Epithelial cell of umbilical artery (primary cell): Measurements from ENCODE around the gene PDIA2. TPM values are rescaled to one million over a fixed set of nuclear protein-coding genes. Genes with fewer than 3 reads are reported as not detected.

ENCODE experiments used
- total RNA-seq: library from RNA; depleted of rRNA; stranded (reverse); fragments of >200 nt; gene quantifications from 2 replicates; pipeline ENCODE4 v1.2.3, GENCODE V29; 2014

The PDIA2 gene, protein sequence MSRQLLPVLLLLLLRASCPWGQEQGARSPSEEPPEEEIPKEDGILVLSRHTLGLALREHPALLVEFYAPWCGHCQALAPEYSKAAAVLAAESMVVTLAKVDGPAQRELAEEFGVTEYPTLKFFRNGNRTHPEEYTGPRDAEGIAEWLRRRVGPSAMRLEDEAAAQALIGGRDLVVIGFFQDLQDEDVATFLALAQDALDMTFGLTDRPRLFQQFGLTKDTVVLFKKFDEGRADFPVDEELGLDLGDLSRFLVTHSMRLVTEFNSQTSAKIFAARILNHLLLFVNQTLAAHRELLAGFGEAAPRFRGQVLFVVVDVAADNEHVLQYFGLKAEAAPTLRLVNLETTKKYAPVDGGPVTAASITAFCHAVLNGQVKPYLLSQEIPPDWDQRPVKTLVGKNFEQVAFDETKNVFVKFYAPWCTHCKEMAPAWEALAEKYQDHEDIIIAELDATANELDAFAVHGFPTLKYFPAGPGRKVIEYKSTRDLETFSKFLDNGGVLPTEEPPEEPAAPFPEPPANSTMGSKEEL
- not detected in 2 replicates for total RNA-seq

DNA sequence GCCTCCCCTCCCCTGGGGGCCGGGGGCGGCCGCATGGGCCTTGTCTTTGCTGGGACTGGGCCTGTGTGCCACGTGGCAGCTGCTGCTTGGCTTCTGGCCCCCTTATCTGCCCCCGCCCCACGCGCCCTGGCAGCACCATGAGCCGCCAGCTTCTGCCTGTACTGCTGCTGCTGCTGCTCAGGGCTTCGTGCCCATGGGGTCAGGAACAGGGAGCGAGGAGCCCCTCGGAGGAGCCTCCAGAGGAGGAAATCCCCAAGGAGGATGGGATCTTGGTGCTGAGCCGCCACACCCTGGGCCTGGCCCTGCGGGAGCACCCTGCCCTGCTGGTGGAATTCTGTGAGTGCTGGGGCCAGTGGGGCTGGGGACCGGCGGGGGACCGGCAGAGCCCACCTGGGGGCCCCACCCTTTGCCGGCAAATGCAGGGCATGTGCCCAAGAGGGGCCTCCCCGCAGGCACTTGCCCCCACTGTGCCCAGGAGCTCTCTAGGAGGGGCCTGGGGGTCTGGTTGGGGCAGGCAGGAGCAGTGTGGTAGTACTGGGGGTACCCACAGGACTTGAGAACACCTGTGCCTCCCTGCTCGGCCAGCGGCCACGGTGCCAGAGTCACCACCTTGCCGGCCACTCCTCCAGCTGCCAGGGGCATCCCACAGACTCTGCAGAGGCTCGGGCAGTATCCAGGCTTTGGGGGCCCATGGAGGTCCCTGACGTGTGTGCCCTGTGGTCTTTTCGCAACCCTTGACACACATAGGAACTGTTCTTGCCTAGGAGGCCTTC lies at the start of gene PDIA2:
TSS of gene PDIA2 (plus strand) at position 132 of the 773 bp plus-strand sequence. CDS start at position 138, 6 bp downstream.

DNA sequence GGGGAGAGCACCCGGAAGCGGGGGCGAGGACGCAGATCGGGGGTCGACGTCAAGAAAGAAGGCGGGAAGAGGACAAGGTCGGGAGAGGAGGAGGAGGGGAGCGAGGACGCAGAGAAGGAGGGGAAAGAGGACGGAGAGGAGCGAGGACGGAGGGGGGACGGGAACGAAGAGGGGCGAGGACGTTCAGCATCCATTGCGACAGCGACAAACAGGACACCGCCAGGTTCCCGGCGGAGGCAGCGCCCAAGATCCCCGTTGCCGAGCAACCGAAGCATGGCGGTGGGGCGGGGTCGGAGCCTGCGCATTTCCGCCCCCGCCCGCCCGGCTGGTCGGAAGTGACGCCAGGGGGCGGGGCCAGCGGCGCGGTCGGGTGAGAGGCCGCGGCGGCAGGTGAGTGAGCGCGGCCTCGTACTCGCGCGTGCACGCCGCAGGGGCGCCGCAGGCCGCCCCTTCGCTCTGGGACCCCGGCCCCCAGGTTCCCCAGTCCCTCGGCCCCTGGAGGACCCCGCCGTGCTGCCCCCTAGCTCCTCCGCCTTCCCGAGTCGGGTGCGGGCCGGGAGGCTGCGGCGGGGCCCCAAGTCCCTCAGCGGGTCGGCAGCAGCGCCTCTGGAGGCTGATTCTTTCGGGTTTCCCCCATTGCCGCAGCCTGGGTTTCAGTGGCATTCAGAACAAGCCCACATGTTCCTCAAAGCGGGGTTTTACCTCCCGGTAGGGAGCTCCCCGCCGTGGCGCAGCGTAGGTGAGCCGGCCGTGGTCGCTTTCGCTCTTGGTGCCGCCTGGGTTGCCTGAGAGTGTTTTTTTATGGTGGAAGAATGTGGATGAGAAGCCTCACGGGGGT lies 48.3 kb upstream of the PDIA2 start, which contains the start of gene FAM234A:
TSS of gene FAM234A (plus strand) at position 354 of the 838 bp plus-strand sequence. CDS start 19,593 bp downstream, outside the sequence.

DNA sequence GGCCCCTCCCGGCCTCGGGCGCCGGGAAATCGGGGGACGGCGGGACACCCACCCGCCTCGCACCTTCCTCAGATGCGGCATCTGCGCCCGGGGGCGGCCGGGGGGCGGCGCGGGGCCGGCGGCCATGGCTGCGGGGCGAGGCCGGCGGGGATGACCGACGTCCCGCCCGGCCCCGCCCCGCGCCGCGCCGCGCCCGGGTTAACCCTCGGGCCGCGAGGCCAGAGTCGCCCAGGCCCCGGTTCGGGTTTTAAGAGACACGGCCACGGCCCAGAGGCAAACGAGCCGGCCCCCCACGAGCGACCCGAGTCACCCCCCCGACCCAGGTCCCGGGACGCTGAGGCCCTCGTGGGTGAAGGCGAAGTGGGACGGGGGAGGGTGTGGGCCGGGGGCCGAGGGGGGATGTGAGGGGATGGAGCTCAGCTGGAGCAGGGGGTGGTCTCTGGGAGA lies 7.2 kb upstream of the PDIA2 start, which contains the start of gene RGS11:
TSS of gene RGS11 (minus strand) at position 159 of the 447 bp plus-strand sequence. CDS start at position 126, 33 bp downstream.

DNA sequence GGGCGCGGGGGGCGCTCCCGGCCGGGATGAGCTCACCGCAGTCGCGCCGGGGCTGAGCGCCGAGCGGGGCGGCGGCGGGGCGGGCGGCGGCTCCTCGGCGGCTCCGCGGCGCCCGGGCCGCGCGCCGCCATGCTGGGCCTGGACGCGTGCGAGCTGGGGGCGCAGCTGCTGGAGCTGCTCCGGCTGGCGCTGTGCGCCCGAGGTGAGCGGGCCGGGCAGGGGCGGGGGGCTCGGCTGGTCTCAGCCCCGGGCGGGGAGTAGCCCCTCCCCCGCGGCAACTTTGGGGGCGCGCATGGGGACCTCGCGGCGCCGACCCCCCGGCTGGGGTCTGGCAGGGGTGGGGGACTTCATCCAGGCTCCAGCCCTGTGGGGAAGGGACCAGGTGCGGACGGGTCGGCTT lies 2.4 kb upstream of the PDIA2 start, which contains the start of gene ARHGDIG:
TSS of gene ARHGDIG (plus strand) at position 40 of the 400 bp plus-strand sequence. CDS start at position 130, 90 bp downstream.

Other genes starting within 250 kb of the PDIA2 start
- 8.2 and 10.4 TPM in 2 replicates for gene POLR3K, start 229.6 kb upstream of the PDIA2 start, total RNA-seq
- gene SNRNP25, start 229.3 kb upstream of the PDIA2 start, total RNA-seq: 37.0 and 46.4 TPM in 2 replicates
- 16.6 and 19.5 TPM in 2 replicates for gene RHBDF1, start 210.5 kb upstream of the PDIA2 start, total RNA-seq
- 133 and 217 TPM in 2 replicates for gene MPG, start 204.9 kb upstream of the PDIA2 start, total RNA-seq
- 5.6 and 5.8 TPM in 2 replicates for gene NPRL3, start 144.5 kb upstream of the PDIA2 start, total RNA-seq
- gene HBZ, start 130.5 kb upstream of the PDIA2 start, total RNA-seq: not detected in 2 replicates
- not detected in 2 replicates for gene HBM, start 117.2 kb upstream of the PDIA2 start, total RNA-seq
- gene HBA2, start 110.3 kb upstream of the PDIA2 start, total RNA-seq: not detected in 2 replicates
- not detected in 2 replicates for gene HBA1, start 106.5 kb upstream of the PDIA2 start, total RNA-seq
- 0.61 and 3.9 TPM in 2 replicates for gene HBQ1, start 102.7 kb upstream of the PDIA2 start, total RNA-seq
- gene LUC7L, start 53.7 kb upstream of the PDIA2 start, total RNA-seq: 36.7 and 48.8 TPM in 2 replicates
- 46.1 and 58.7 TPM in 2 replicates for gene FAM234A, start 48.3 kb upstream of the PDIA2 start, total RNA-seq
- 0.97 and 1.5 TPM in 2 replicates for gene RGS11, start 7.2 kb upstream of the PDIA2 start, total RNA-seq
- gene ARHGDIG, start 2.6 kb upstream of the PDIA2 start, total RNA-seq: 0.61 and 4.2 TPM in 2 replicates
- 18.8 and 22.9 TPM in 2 replicates for gene AXIN1, start 69.6 kb downstream of the PDIA2 start, total RNA-seq
- 111 and 136 TPM in 2 replicates for gene MRPL28, start 87.4 kb downstream of the PDIA2 start, total RNA-seq
- 78.0 and 93.9 TPM in 2 replicates for gene PGAP6, start 98.8 kb downstream of the PDIA2 start, total RNA-seq
- gene NME4, start 114.0 kb downstream of the PDIA2 start, total RNA-seq: 76.4 and 117 TPM in 2 replicates
- gene DECR2, start 118.7 kb downstream of the PDIA2 start, total RNA-seq: 9.0 and 17.5 TPM in 2 replicates
- gene RAB11FIP3, start 142.5 kb downstream of the PDIA2 start, total RNA-seq: 23.4 and 24.8 TPM in 2 replicates
- gene CAPN15, start 244.5 kb downstream of the PDIA2 start, total RNA-seq: 30.2 and 41.9 TPM in 2 replicates